Keratinocyte (primary cell): ENCODE data around the gene NHP2.

Experiments
- EZH2 ChIP-seq: IDR thresholded peaks from one replicate; pipeline ENCODE4 v1.6.1; 2012; ENCODE audit warnings: inconsistent platforms, mild to moderate bottlenecking, low read length, moderate library complexity
- TF ChIP-seq, protein P1 (sequence below), 3 experiments: IDR thresholded peaks in 1 of 3; conservative IDR thresholded peaks in 1 of 3; optimal IDR thresholded peaks in 1 of 3; 2 replicates in 2 of 3; 3 replicates in 1 of 3; pipeline versions ENCODE3 to v1.5.1; 2011; ENCODE audit warnings: low read length in 3 of 3, mild to moderate bottlenecking in 3 of 3, moderate library complexity in 2 of 3, control low read depth in 1 of 3, inconsistent platforms in 1 of 3; ENCODE audit not compliant: insufficient read depth in 2 of 3; ENCODE audit errors: extremely low read depth in 1 of 3

DNA sequence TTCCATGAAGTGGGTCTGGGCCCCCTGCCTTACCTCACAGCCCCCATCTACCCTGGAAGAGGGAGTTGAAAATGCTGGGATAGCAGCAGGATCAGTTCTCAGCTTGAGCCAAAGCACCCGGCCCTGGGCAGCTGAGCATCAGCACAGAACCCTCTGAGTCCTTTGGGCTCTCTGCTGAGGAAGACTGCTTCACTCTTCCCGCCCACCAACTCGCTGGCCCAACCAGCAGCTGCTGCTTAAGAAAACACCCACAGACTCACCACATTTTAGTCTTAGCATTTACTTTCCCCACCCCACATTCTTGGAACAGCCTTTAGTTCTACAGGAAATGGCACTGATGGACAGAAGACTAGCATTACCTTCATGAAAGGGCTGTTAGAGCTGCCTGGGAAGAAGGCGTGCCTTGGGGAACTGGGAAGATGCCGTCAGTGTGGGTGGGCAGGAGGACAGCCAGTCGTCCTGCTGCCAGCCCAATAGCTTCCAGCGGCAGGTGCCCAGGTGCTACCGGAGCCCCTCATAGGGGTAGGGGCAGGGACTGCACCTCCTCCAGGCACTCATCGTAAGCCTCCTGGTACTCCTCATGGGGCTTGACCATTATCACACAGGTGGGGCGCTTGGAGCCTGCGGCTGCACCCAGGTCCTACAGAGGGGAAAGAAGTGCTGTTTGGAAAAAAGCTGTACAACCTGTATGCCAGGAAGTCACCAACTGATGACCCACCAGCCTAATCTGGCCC lies 4.3 kb downstream of the NHP2 start:
- TF ChIP-seq, protein P1, sequence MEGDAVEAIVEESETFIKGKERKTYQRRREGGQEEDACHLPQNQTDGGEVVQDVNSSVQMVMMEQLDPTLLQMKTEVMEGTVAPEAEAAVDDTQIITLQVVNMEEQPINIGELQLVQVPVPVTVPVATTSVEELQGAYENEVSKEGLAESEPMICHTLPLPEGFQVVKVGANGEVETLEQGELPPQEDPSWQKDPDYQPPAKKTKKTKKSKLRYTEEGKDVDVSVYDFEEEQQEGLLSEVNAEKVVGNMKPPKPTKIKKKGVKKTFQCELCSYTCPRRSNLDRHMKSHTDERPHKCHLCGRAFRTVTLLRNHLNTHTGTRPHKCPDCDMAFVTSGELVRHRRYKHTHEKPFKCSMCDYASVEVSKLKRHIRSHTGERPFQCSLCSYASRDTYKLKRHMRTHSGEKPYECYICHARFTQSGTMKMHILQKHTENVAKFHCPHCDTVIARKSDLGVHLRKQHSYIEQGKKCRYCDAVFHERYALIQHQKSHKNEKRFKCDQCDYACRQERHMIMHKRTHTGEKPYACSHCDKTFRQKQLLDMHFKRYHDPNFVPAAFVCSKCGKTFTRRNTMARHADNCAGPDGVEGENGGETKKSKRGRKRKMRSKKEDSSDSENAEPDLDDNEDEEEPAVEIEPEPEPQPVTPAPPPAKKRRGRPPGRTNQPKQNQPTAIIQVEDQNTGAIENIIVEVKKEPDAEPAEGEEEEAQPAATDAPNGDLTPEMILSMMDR (optimal IDR thresholded peaks at IDR 0.05 in 1 of 3, IDR thresholded peaks at IDR 0.05 in 1 of 3, conservative IDR thresholded peaks at IDR 0.05 in 1 of 3; ENCODE audit: extremely low read depth in 1 of 3, insufficient read depth in 2 of 3, low read length in 3 of 3) = no peak
- TF ChIP-seq EZH2 = no peak
